Karpas-422 (cell line): ENCODE data around the gene TOGARAM2. TPM values are rescaled to one million over a fixed set of nuclear protein-coding genes. Genes with fewer than 3 reads are reported as not detected.

Experiments used
- DNase-seq: peaks from one replicate; pipeline ENCODE4 v3.0.0-alpha.2; 2015
- H2AFZ ChIP-seq: fragments of 200-600 bp; sonication (generic); 2 replicates; pipeline ENCODE4 v1.6.1; 2014; ENCODE audit warnings: antibody characterized with exemption, low read length, mixed read lengths
- H3K27ac ChIP-seq: fragments of 200-600 bp; sonication (generic); 2 replicates; pipeline ENCODE4 v1.5.1; 2014; ENCODE audit warnings: mild to moderate bottlenecking, low read length, moderate library complexity
- H3K27me3 ChIP-seq: fragments of 200-600 bp; sonication (generic); 2 replicates; pipeline ENCODE4 v1.6.1; 2014; ENCODE audit warnings: low read length, mixed read lengths
- H3K36me3 ChIP-seq: fragments of 200-600 bp; sonication (generic); 2 replicates; pipeline ENCODE4 v1.6.1; 2014; ENCODE audit warnings: low read length, mixed read lengths; ENCODE audit not compliant: insufficient read depth
- H3K4me1 ChIP-seq: fragments of 200-600 bp; sonication (generic); 2 replicates; pipeline ENCODE4 v1.6.1; 2014; ENCODE audit warnings: mild to moderate bottlenecking, low read length, mixed read lengths
- H3K4me2 ChIP-seq: fragments of 200-600 bp; sonication (generic); 2 replicates; pipeline ENCODE4 v1.6.1; 2014; ENCODE audit warnings: low read length, low read depth, mild to moderate bottlenecking; ENCODE audit not compliant: poor library complexity, severe bottlenecking
- H3K4me3 ChIP-seq: fragments of 200-600 bp; sonication (generic); 2 replicates; pipeline ENCODE4 v1.5.1; 2014; ENCODE audit warnings: mild to moderate bottlenecking, antibody characterized with exemption, low read length, mixed read lengths
- H3K79me2 ChIP-seq: fragments of 200-600 bp; sonication (generic); 2 replicates; pipeline ENCODE4 v1.6.1; 2014; ENCODE audit warnings: mild to moderate bottlenecking, low read length, mixed read lengths
- H3K9ac ChIP-seq: fragments of 200-600 bp; sonication (generic); 2 replicates; pipeline ENCODE4 v1.6.0; 2014; ENCODE audit warnings: low read length
- H3K9me2 ChIP-seq: fragments of 200-600 bp; sonication (generic), shearing (Covaris generic); replicated peaks from 2 replicates; pipeline ENCODE4 v1.6.0; 2014; ENCODE audit warnings: mild to moderate bottlenecking, low read length, moderate library complexity; ENCODE audit not compliant: insufficient read depth
- H3K9me3 ChIP-seq: fragments of 300-700, 200-600 bp; sonication (generic); 2 replicates; pipeline ENCODE4 v1.6.1; 2014; ENCODE audit warnings: low read length, mixed read lengths
- H4K20me1 ChIP-seq: fragments of 200-600 bp; sonication (generic); 2 replicates; pipeline ENCODE4 v1.6.1; 2014; ENCODE audit warnings: mild to moderate bottlenecking, antibody characterized with exemption, low read length, low read depth; ENCODE audit not compliant: insufficient read depth
- total RNA-seq: library from RNA; depleted of rRNA; stranded (reverse); fragments of >200 nt; shearing (Covaris generic); gene quantifications from 2 replicates; pipeline ENCODE4 v1.2.3, GENCODE V29; 2014; ENCODE audit warnings: low replicate concordance

Gene TOGARAM2
- total RNA-seq, 1 experiment from 2014 or later = not detected

- Histone ChIP-seq H3K9ac (no peak overlapping the region), H3K9me3 (no peaks in the 10 kb centered on the region), H3K4me3 (no peak overlapping the region), H3K27ac (no peak overlapping the region), H3K79me2 (no peaks in the 10 kb centered on the region), H3K9me2 (no peaks in the 10 kb centered on the region), H3K4me1 (no peaks in the 10 kb centered on the region), H4K20me1 (no peaks in the 10 kb centered on the region), H3K36me3 (no peaks in the 10 kb centered on the region), H3K4me2 (no peak overlapping the region), H2AFZ (no peak overlapping the region), H3K27me3 (no peaks in the 10 kb centered on the region)
- no peak for DNase-seq
Measured at GRCh38 chr2:29053223-29053622, 72.1 kb downstream of the TOGARAM2 start.

DNA sequence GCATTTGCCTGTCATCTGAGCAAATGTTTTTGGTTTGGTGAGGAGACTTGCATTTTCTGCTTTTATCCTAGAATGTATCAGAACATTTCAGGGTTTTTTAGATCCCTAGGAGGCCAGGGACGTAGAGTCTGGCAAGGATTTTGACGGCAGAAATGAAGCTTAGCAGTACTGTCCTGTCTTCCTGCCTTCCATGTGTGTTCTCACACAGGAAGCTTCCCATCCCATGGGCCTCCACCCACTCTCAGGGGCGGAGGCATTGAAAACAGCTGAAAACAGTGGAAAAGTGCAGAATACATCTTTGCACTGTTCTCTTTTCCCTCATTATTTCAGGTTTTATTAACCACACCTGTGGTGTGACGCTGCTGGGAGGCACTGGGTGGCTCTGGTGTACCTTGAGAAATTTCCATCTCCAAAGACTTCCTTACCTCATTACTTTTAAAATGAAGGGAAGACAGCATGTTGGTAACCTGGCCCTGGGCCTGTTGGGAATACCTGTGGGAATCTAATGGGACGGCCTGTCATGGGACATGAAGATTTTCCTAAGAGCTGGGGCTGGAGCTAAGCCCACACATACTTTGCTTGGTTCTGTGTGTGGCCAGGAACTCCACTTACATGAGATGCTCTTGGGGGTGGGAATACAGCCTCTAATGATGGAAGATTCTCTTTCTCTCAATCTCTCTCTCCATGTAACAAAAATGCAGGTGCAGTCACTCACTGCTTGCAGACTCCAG lies 72.7 kb downstream of the TOGARAM2 start:
- DNase-seq = no peak
- H3K9me2 ChIP-seq = no peaks in the 10 kb centered on the region
- no peak overlapping the region for H3K4me3 ChIP-seq
- H3K9me3 ChIP-seq = no peaks in the 10 kb centered on the region
- H3K36me3 ChIP-seq = no peaks in the 10 kb centered on the region
- no peak overlapping the region for H3K9ac ChIP-seq
- H3K79me2 ChIP-seq = no peaks in the 10 kb centered on the region
- H3K4me1 ChIP-seq = no peaks in the 10 kb centered on the region
- H3K27me3 ChIP-seq = no peaks in the 10 kb centered on the region
- H3K27ac ChIP-seq = no peak overlapping the region
- H3K4me2 ChIP-seq = no peak overlapping the region
- H4K20me1 ChIP-seq = no peaks in the 10 kb centered on the region
- no peak overlapping the region for H2AFZ ChIP-seq

DNA sequence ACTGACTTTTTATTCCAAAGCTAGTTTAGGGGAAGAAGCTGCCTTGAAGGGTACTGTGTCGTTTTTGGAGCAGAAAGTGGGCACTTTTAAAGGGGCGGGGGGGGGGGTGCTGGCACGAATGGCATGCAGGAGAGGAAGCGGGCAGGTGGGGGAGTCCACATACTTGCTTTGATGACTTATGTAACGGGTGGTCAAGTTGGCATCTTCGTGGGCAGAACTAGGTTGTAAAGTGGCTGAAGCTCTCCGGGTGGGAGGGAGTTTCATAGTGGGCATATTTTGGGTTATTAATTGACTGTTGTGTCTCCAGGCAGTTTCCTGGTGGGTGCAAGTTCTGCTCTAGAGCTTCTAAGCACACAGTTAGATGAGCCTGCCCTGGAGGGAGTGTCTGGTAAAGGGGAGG lies 73.3 kb downstream of the TOGARAM2 start:
- DNase-seq = no peak
- H3K9me2 ChIP-seq = no peaks in the 10 kb centered on the region
- H3K27me3 ChIP-seq = no peaks in the 10 kb centered on the region
- no peak overlapping the region for H3K4me2 ChIP-seq
- no peaks in the 10 kb centered on the region for H3K79me2 ChIP-seq
- H3K9me3 ChIP-seq = no peaks in the 10 kb centered on the region
- no peaks in the 10 kb centered on the region for H4K20me1 ChIP-seq
- no peak overlapping the region for H3K4me3 ChIP-seq
- no peak overlapping the region for H2AFZ ChIP-seq
- no peaks in the 10 kb centered on the region for H3K36me3 ChIP-seq
- no peak overlapping the region for H3K27ac ChIP-seq
- H3K4me1 ChIP-seq = no peaks in the 10 kb centered on the region
- no peak overlapping the region for H3K9ac ChIP-seq

DNA sequence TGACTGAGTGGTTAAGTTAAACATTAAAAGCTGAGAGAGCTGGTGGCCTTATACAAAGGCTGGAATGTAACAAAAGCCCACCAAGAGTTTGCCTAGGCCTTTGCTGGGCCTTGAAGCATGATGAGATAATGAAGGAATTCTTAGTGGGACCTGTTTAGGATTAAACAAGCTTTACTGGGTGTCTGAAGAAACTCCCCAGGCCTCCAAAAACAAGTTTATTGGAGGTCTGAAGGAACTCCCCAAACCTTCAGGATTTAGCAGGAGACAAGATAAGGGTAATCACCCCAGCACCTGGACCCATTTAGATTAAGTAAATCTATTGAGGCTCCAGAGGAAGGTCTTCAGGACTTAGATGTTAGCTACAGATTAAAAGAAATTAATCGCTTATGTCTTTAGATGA lies 74.5 kb downstream of the TOGARAM2 start:
- H4K20me1 ChIP-seq = no peaks in the 10 kb centered on the region
- no peak overlapping the region for H3K9ac ChIP-seq
- H3K27me3 ChIP-seq = no peaks in the 10 kb centered on the region
- H3K27ac ChIP-seq = no peak overlapping the region
- H2AFZ ChIP-seq = no peak overlapping the region
- H3K36me3 ChIP-seq = no peaks in the 10 kb centered on the region
- no peak overlapping the region for H3K4me3 ChIP-seq
- no peak overlapping the region for H3K4me2 ChIP-seq
- H3K9me2 ChIP-seq = no peaks in the 10 kb centered on the region
- no peaks in the 10 kb centered on the region for H3K79me2 ChIP-seq
- H3K4me1 ChIP-seq = no peaks in the 10 kb centered on the region
- no peaks in the 10 kb centered on the region for H3K9me3 ChIP-seq
- DNase-seq = no peak

- Histone ChIP-seq H3K27me3 (no peaks in the 10 kb centered on the region), H3K9me3 (no peaks in the 10 kb centered on the region), H3K36me3 (no peaks in the 10 kb centered on the region), H3K9ac (no peak overlapping the region), H3K4me1 (no peaks in the 10 kb centered on the region), H3K79me2 (no peaks in the 10 kb centered on the region), H2AFZ (no peak overlapping the region), H3K9me2 (no peaks in the 10 kb centered on the region), H3K4me3 (no peak overlapping the region), H3K27ac (no peak overlapping the region), H3K4me2 (no peak overlapping the region), H4K20me1 (no peaks in the 10 kb centered on the region)
- no peak for DNase-seq
Measured at GRCh38 chr2:29056452-29056851, 75.4 kb downstream of the TOGARAM2 start.

DNA sequence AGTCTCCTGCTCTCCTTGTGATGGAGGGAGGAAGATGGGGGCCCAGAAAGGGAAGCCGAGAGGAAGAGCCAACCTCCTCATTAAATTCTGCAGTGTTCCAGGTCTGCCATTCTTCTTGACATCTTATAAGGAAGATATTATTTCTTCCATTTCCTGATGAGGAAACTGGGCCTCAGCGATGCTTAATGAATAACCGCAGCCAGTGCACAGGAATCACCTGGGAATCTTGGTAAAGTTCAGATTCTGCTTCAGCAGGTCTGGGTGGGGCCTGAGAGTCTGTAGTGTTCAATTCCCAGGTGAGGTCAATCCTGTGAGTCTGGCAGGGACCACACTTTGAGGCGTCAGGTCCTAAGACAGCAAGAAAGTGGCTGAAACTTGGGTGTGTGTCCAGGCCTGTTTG lies 75.9 kb downstream of the TOGARAM2 start:
- Histone ChIP-seq H3K9me3 (no peaks in the 10 kb centered on the region), H3K27me3 (no peaks in the 10 kb centered on the region), H3K36me3 (no peaks in the 10 kb centered on the region), H3K79me2 (no peaks in the 10 kb centered on the region), H3K9me2 (no peaks in the 10 kb centered on the region), H3K4me2 (no peak overlapping the region), H4K20me1 (no peaks in the 10 kb centered on the region), H3K4me3 (no peak overlapping the region), H3K9ac (no peak overlapping the region), H2AFZ (no peak overlapping the region), H3K27ac (no peak overlapping the region), H3K4me1 (no peaks in the 10 kb centered on the region)
- DNase-seq = no peak

DNA sequence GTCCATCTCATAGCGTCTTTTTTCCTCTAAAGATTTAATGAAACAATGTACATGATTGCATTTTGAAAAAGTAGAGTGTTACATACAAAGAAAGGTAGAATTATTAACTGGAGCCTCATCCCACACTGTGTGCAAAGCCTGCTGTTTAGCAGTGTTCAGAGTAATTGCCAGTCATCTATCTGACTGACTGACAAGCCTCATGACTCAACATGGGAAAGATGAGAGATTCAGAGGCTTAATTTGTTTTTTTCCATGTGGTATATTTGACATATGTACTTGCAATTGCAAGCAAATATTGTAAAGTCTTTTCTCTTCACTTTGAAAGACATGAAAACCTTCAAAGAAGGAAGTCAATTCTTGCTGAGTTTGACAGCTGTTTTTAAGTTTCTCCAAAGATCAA lies 78.5 kb downstream of the TOGARAM2 start:
- H3K9me2 ChIP-seq = no peaks in the 10 kb centered on the region
- H3K27ac ChIP-seq = no peak overlapping the region
- H3K4me2 ChIP-seq = no peak overlapping the region
- H3K9ac ChIP-seq = no peak overlapping the region
- no peak for DNase-seq
- H3K36me3 ChIP-seq = no peaks in the 10 kb centered on the region
- no peaks in the 10 kb centered on the region for H3K4me1 ChIP-seq
- H3K4me3 ChIP-seq = no peak overlapping the region
- H3K9me3 ChIP-seq = no peaks in the 10 kb centered on the region
- H4K20me1 ChIP-seq = no peaks in the 10 kb centered on the region
- no peaks in the 10 kb centered on the region for H3K79me2 ChIP-seq
- no peak overlapping the region for H2AFZ ChIP-seq
- no peaks in the 10 kb centered on the region for H3K27me3 ChIP-seq

DNA sequence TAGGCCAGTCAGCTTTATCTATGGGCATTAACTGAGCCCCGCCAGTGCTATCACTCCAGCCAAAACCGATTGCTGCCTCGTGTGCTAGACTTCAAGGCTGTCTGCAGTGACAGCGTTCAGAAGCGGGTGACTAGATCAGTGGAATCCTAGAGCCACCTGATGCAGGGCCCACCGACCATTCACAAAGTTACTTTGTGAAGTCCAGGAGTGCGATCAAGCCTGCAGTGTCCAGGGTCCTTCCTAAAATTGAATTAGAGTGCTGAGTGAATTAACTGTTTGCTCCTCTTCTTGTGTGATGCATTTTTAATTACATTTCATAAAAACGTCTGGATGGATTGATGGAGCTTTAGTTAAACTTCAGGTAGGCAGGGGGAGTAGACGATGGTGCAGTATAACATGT lies 79.3 kb downstream of the TOGARAM2 start:
- no peaks in the 10 kb centered on the region for H4K20me1 ChIP-seq
- no peak overlapping the region for H3K9ac ChIP-seq
- no peaks in the 10 kb centered on the region for H3K36me3 ChIP-seq
- H3K27me3 ChIP-seq = no peaks in the 10 kb centered on the region
- H3K9me2 ChIP-seq = no peaks in the 10 kb centered on the region
- H3K79me2 ChIP-seq = no peaks in the 10 kb centered on the region
- no peak overlapping the region for H2AFZ ChIP-seq
- no peak for DNase-seq
- H3K4me3 ChIP-seq = no peak overlapping the region
- no peak overlapping the region for H3K27ac ChIP-seq
- H3K4me1 ChIP-seq = no peaks in the 10 kb centered on the region
- no peak overlapping the region for H3K4me2 ChIP-seq
- H3K9me3 ChIP-seq = no peaks in the 10 kb centered on the region
